Activated CD8-positive, alpha-beta memory T cell treated with anti-CD3 and anti-CD28 coated beads, Interleukin-2, amount 50 U/mL, for 24 hours (primary cell): ENCODE data around the gene C20orf202.
A peak's percentile ranks its signal among the peaks of the same experiment; 100 is the strongest.

Source experiments
- DNase-seq: peaks from one replicate; pipeline ENCODE4 v3.0.0-alpha.2; 2020; ENCODE audit errors: extremely low read depth

C20orf202 gene

DNA sequence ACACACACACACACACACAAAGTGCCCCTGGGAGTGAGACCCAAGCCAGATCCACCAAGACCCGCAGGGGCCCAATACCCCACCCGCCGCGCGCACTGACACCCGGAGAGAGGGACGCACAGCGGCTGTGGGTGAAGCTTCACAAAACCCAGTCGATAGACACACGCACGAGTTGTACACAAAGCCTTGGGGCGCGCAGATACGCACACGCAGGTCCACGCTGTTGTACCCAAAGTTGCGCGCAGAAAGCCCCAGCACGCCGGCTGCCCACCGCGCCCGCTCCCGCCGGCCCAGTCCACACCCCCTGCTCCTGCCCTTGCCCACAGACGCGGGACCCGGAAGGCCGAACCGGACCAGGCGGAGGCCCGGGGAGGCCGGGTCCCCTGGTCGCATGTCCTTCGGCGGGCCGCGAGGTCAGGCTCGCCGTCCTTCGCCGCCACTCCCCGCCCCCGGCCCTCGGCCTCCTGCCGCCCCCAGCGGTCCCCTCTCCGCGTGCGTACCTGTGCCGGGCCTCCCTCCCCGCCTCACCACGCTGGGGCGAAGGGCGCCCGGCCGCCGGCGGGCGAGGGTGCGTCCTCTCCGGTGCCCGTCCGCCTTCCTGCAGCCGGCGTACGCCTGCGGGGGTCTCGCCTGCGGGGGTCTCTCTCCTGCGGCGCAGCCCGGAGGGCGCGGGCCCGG lies 18.5 kb upstream of the C20orf202 start, which contains the start of gene TMEM74B:
TMEM74B (minus strand) TSS at position 344 of the 678 bp plus-strand sequence. CDS start 1,180 bp downstream, outside the sequence.
- no peak for DNase-seq

GRCh38 chr20:1185316-1185741 lies 17.9 kb upstream of the C20orf202 start:
- DNase-seq = no peak

DNA sequence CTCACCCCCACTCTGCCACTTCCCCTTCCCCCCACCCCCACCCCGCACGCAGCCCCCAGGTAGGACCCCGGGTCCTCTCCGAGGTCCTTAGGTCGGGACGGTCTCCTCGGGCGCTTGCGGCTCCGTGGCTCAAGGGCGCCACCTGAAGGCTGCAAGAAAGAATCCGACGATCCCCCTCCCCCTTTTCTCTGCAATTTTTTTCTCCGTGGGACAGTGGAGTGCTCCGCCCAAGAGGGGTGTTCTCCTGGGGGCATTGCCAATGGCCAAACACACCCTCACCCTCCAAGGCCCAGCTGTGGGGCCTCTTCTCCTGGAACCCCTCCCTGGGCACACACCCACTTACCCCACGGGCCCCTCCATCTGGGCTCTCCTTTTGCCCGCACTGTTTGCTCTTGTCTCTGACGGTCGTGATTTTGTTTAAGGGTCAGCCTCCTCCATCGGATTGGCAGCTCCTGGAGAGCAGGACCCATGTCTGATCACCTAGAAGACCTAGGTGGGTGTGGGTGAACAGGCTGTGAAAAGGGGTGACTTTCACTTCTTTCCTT lies 17.4 kb upstream of the C20orf202 start:
- peak; percentile 2 for DNase-seq

- DNase-seq = no peak
These were observed 16.8 kb upstream of the C20orf202 start for GRCh38 chr20:1186367-1186991.

DNA sequence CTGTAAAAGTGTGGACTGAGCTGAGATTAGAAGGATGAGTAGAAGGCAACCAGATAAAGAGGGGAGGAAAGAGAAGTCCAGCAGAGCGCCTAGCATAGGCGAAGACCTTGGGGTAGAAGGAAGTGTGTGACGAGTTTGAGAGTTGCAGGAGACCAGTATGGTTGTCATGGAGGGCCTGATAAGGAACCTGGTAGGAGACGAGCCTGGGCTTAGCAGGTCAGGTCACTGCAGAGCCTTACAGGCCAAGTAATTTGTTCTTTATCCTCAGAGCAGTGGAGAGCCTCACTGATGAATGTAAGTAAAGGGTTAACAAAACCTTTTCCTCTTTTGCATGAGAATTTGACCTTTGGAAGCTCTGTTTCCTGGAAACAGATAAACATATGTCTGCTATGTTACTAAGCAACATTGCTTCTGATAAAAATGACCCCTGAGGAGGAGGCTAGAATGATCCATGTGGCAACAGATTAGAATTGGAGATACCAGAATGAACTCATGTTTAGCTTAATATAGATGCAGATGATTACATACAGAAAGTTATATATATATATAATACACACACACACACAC lies 15.6 kb upstream of the C20orf202 start:
- DNase-seq = no peak

GRCh38 chr20:1188347-1188746 lies 14.9 kb upstream of the C20orf202 start:
- no peak for DNase-seq

- no peak for DNase-seq
These were observed 13.4 kb upstream of the C20orf202 start for GRCh38 chr20:1189827-1190226.

DNA sequence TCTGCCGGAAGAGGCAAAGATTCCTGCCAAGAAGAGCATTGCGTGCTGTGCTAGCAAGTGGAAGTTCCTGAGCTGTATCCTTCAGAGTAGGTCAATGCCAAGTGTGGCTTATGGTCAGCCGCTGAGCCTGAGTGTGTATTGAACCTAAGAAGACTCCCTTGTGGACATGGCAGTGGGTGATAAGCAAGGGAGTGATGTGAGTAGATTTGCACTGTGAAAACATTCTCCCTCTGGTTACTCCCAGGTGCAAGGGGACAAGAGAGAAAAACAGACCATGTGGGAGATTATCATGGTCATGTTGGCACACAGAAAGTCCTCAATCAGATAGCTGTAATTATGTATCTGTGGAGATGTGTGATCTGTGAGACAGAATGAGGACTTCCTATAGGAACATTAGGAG lies 12.4 kb upstream of the C20orf202 start:
- DNase-seq = no peak

GRCh38 chr20:1191299-1191698 lies 12.0 kb upstream of the C20orf202 start:
- no peak for DNase-seq

- DNase-seq = no peak
These were observed 8.0 kb upstream of the C20orf202 start for GRCh38 chr20:1195226-1195625.

DNA sequence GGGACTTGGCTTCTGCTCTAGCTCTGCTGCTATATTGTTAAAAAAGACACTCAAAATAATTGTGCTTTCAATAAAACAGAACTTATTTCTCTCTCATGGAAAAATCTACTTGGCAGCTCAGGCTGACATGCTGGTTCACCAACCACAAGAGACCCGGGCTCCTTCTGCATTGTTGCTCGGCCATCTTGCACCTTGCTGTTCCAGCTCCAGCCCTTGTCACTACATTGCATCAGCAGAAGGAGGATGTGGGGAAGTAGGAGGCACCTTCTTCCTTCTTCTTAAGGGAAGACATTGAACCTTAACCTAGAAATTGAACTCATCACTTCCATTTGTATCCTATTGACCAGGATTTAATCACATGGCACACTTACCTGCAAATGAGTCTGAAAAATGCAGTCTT lies 6.6 kb upstream of the C20orf202 start:
- DNase-seq = no peak

DNA sequence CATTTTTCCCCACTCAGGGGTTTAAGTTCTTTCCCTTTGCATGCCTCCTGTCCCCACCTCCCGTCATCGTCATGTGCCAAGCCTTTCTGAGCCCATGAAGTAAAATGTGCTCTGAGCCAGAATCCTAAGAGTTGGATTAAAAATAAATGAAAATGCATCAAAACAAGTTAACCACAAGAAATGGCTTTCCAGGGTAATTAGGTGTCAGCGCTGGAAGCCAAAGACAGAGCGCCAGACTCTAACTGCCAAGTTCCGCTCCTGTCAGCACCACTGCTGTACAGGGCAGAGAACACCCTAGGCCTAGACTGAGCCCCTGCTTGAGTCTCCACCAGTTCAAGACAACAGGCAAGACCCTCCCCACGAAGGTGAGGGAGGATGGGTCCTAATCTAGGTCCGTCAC lies 5.5 kb upstream of the C20orf202 start:
- no peak for DNase-seq

- no peak for DNase-seq
These were observed 4.5 kb upstream of the C20orf202 start for GRCh38 chr20:1198751-1199150.

DNA sequence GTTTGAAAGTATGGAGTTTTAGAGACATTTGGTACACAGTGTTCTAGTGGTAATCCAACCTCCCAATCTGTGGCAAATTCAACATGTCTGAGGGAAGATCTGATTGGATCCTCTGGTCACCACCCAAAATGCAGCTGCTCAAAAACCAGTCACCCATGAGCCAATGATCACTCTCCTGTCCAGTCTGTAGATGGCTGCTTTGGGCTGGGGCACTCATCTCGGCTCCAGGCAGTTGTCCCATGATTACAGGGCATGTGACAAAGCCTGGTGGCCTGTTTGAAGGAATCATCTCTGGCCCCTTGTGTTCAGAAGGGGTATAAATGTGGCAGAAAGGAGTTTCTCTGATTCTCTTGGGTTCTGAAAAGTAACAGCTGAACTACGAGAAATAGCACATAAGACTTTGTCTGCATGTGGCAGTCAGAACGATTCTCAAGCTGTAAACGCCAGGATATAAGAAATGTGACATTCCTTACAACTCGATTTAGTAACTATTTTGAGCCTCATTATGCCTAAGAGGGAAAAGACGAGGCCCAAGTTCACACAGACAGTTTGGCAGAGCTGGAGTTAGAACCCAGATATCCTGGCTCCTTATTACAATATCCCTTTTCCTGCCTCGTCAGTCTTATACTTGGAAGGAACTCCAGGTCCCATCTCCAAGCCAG lies 3.9 kb upstream of the C20orf202 start:
- DNase-seq = no peak

DNA sequence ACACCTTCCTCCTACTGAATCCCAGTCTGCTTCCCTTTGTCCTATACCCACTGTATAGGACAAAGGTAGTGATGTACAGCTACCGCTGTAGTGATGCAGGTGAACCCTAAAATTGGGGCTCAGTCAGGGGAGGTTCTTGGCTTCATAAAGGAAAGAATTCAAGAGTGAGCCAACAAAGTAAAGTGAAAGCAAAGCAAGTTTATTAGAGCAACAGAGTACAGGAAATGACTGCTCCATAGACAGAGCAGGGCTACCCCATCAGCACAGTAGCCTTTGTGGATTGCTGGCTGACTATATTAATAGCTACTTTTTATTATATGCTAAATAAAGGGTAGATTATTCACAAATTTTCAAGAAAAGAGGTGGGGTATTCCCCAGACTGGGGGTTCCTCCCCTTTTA lies 3.3 kb upstream of the C20orf202 start:
- no peak for DNase-seq

GRCh38 chr20:1203630-1204029 lies 376 bp downstream of the C20orf202 start:
- DNase-seq = no peak

- no peak for DNase-seq
These were observed 859 bp downstream of the C20orf202 start for GRCh38 chr20:1204113-1204512.

DNA sequence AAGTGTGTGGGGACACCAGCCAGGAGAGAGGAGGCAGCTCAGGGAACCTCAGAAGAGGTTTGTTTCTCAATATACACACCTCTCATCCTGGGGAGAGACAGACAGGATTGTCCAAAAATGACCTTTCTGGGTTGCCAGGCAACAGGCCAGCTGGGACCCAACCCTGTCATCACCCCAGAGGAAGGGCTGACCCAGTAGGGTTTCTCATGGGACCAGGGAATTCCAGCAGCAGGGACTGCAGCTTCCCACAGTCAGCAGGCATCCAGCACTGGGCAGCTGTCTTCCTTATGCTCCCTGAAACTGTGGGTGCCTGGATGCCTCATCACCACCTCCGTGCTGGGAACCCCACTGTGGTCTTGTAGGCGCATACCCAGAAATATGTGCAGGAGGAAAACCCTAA lies 1.3 kb downstream of the C20orf202 start:
- DNase-seq = no peak

DNA sequence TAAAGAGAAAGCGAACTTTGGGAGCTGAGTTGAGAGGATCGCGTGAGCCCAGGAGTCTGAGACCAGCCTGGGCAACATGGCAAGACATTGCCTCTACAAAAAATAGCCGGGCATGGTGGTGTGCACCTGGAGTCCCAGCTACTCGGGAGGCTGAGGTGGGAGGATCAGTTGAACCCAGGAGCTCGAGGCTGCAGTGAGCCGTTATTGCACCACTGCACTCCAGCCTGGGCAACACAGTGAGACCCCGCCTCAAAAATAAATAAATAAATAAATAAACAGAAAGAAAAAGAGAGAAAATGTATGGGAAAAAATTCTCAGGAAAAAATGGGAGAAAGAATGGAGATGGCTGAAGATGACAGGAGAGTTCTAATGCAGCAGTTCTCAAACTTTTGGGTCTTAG lies 2.5 kb downstream of the C20orf202 start:
- DNase-seq = no peak

GRCh38 chr20:1206366-1207148 lies 3.3 kb downstream of the C20orf202 start:
- DNase-seq = no peak

DNA sequence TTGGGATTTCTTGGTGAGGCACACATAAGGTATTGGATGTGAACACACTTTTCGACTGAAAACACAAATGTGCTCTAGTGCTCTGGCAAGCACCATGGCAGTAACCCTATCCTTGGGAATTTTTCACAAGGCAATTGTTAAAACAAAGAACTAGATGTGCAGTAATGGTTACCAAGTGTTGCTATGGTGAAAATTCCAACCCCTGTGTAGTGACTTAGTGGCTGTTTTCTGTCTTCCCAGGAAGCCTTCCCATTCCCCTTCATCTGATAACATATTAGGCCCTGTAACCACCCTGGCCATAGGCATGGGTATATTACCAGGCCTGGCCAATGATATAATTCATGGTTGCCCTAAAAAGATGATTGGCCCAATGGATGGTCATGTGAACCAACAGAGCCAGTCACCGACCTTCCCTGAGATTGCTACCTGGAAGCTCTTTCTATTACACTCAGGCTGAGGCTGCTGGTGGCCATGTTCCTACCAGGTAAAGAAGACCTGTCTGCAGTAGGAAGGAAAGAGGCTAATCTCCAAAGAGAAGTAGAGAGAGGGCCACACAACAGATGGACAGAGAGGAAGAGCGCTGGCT lies 4.1 kb downstream of the C20orf202 start:
- DNase-seq = no peak
